Coronary artery (tissue), 2 donors: ENCODE measurements around the gene ZNF625.
"Not testable (repeated sequence)": the region's sequence is repeated elsewhere in the genome, so short reads cannot be mapped to it uniquely, and the experiment has no call there.

Experiments
- DNase-seq: peaks from one replicate; pipeline ENCODE4 v3.0.0-alpha.2; 2017; ENCODE audit warnings: low spot score
- H3K27ac ChIP-seq, 2 donors: fragments of 200-600 bp; sonication (generic); one replicate each; pipeline ENCODE4 v1.5.1; 2016 to 2019
- H3K4me3 ChIP-seq: fragments of 200-600 bp; sonication (generic); 2 replicates; pipeline ENCODE4 v1.5.1; 2016; ENCODE audit warnings: mild to moderate bottlenecking, moderate library complexity
- TF ChIP-seq, protein P1 (sequence below): fragments of 200-600 bp; sonication (generic); IDR thresholded peaks from one replicate; pipeline ENCODE4 v1.5.1; 2019; ENCODE audit warnings: antibody characterized with exemption

Gene ZNF625

DNA sequence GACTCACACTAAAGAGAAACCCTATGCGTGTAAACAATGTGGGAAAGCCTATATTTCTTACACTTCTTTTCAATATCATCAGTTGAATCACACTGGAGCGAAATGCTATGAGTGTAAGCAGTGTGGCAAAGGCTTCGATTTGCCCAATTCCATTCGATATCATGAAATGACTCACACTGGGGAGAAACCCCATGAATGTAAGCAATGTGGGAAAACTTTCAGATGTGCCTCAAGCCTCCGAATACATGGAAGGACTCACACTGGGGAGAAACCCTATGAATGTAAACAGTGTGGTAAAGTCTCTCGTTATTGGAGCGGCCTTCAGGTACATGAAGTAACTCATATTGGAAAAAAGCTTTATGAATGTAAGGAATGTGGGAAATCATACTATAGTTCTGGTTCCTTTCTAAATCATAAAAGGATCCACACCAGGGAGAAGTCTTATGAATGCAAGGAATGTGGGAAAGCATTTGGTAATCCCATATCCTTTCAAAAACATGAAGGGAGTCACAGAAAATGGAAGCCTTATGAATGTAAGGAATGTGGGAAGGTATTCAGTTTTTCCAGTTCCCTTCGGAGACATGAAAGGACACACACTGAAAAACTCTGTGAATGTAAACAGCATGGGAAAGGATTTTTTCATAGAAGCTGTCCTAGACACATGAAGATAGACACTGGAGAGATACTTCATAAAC is 44.4 kb downstream of the ZNF625 start:
- Histone ChIP-seq H3K4me3 (no peak overlapping the region), H3K27ac (no peak overlapping the region)
- TF ChIP-seq, protein P1, sequence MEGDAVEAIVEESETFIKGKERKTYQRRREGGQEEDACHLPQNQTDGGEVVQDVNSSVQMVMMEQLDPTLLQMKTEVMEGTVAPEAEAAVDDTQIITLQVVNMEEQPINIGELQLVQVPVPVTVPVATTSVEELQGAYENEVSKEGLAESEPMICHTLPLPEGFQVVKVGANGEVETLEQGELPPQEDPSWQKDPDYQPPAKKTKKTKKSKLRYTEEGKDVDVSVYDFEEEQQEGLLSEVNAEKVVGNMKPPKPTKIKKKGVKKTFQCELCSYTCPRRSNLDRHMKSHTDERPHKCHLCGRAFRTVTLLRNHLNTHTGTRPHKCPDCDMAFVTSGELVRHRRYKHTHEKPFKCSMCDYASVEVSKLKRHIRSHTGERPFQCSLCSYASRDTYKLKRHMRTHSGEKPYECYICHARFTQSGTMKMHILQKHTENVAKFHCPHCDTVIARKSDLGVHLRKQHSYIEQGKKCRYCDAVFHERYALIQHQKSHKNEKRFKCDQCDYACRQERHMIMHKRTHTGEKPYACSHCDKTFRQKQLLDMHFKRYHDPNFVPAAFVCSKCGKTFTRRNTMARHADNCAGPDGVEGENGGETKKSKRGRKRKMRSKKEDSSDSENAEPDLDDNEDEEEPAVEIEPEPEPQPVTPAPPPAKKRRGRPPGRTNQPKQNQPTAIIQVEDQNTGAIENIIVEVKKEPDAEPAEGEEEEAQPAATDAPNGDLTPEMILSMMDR = no peak
- DNase-seq = no peak

DNA sequence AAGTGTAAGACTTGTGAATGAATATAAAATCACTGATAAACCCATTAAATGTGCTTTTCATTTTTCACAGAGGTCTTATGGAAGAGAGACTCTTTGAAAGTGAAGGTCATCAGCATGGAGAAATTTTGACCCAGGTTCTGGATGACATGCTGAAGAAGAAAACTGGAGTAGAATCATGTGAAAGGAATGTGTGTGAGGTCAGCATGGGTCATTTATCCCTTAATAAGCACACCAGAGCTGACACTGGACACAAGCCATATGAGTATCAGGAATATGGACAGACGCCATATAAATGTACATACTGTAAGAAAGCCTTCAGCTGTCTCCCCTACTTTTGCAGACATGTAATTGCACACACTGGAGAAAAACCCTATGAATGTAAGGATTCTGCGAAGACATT is 45.4 kb downstream of the ZNF625 start:
- H3K27ac ChIP-seq = no peak overlapping the region
- TF ChIP-seq, protein P1 = no peak
- H3K4me3 ChIP-seq = no peak overlapping the region
- no peak for DNase-seq

DNA sequence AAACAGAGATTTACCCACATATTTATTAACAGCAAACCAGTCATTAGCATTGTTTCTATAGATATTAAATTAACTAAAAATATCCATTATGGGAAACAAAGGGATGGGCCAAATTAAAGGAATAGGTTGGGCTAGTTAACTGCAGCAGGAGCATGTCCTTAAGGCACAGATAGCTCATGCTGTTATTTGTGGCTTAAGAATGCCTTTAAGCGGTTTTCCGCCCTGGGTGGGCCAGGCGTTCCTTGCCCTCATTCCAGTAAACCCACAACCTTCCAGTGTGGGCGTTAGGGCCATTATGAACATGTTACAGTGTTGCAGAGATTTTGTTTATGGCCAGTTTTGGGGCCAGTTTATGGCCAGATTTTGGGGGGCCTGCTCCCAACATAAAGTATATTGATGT is 52.6 kb downstream of the ZNF625 start:
- DNase-seq, H3K27ac ChIP-seq, H3K4me3 ChIP-seq: not testable (repeated sequence)

DNA sequence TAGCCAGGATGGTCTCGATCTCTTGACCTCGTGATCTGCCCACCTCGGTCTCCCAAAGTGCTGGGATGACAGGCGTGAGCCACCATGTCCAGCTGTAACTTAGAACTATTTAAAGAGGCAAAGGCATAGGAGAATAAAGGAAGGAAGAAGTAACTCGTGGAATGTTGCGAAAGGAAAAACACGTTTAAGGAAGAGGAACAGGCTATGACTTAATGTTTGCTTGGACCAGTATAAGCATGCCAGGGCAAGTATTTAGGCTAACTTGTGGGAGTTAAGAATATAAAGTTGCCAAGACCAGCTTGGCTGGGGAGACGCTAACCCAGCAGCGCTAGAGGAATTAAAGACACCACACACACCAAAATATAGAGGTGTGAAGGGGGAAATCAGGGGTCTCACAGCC is 58.5 kb downstream of the ZNF625 start:
- Histone ChIP-seq H3K4me3 (no peak overlapping the region), H3K27ac (no peak overlapping the region)
- DNase-seq = no peak
- TF ChIP-seq, protein P1 = no peak

DNA sequence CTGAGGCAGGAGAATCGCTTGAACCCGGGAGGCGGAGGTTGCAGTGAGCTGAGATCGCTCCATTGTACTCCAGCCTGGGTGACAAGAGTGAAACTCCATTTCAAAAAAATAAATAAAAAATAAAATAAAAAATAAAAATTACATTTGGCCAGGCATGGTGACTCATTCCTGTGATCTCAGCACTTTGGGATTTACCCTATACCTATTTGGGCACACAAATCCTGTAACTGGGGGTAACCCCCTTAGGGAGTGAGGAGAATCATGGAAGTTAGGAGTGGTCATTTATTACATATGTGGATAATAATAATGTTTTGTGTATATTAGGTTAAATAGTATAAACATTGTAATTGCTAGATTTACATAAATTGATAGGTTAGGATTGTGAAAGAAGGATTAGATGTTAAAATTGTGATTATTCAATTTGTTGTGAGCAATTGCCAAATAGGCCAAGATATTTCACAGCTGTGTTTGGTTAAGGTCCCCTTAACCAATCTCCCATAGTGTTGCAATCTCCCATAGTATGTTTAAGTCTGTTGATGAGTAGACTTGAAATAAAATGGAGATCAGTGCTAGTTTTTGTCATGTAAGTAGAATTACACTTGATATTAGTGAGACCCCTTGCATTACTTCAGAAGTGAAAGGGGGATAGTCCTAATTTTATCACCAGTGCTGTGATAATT is 61.3 kb downstream of the ZNF625 start:
- Histone ChIP-seq H3K27ac (no peak overlapping the region), H3K4me3 (no peak overlapping the region)
- TF ChIP-seq, protein P1 = no peak
- no peak for DNase-seq
